Limb (tissue), 2 donors: ENCODE measurements around the gene PIWIL4.

Experiments used
- DNase-seq, 2 donors: peaks; one replicate each; pipeline ENCODE4 v3.0.0-alpha.2; 2016; ENCODE audit errors: extremely low spot score in 2 of 2

Gene PIWIL4

DNA sequence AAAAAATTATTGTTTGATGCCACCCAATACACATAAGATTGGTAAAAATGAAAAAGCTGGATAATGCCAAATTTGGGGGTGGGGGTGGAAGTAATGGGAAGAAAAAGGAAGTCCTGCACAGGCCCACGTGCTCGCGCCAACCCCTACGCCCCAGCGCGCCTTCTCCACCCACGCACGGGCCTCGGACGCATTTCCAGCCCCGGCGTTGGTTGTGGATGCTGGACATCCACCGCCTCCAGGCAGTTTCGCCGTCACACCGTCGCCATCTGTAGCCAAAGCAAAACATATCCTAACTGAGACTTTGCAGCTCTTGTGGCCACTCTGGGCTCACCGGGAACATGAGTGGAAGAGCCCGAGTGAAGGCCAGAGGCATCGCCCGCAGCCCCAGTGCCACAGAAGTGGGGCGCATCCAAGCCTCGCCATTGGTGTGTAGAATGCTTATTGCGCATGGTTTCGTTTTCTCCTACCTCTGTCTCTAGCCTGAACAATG is at the start of gene PIWIL4:
PIWIL4 (plus strand) TSS at position 188 of the 490 bp plus-strand sequence; CDS start at position 339, 151 bp downstream.
- DNase-seq = no peak

DNA sequence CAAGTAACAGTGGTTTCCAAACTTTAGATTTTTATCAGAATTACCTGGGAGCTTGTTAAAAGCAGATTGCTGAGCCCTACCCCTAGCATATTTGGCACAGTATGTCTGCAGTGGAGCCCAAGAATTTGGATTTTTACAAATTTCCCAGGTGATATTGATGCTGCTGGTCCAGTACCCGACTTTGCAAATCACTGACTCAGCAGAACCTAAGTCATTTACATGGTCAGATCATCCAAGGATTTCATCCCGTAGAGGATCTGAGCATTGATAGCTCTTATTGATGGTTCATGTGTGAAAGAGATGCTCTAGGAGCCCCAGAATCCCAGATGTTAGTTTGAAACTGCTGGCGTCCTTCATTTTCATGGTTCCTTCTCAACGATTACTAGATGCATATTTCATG is 48.9 kb upstream of the PIWIL4 start:
- DNase-seq = no peak

DNA sequence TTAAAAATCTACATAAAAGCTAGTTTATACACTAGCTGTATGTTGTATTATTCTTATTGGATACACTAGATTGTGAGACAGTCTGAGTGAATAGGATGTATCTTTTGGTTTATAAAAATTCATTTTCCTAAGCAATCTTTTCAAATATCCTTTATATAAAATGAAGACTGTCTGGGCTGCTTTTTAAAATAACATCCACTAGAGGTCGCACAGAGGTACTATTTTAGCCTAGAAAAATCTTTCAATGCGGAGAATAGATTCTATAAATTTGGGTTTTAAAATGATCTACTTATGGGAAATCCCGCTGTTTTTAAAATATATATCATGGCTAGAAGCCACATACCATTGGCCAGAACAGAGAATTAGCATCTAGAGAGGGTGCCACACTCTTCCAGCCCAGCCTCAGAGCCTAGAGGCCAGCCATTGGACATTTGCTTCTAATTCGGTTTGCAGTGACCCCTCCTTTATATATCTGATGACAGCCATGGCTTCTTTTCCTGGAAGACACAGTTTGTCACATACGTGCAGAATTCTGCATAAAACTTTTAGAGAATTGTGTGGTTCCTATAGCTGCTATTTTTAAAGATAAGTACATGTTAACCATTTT is 47.6 kb upstream of the PIWIL4 start:
- DNase-seq = peak in 1 of 2 donors; percentile 74

DNA sequence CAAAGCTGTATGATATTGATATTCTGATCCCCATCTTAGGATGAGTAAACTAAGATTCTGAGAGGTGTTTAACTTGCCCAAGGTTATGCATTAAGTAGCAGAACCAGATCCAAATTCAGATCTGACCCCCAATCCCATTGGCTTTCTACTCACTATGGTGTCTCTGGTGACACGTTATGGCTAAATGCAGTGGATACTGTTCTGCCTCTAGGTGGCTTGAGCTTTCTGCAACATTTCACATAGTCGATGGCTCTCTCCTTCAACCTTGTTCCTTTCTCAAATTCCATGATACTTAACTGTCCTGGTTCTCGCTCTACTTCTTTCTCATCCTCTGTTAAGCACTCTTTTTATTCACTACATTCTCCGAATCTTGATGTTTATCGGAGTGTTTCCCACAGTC is 45.5 kb upstream of the PIWIL4 start:
- DNase-seq = no peak

DNA sequence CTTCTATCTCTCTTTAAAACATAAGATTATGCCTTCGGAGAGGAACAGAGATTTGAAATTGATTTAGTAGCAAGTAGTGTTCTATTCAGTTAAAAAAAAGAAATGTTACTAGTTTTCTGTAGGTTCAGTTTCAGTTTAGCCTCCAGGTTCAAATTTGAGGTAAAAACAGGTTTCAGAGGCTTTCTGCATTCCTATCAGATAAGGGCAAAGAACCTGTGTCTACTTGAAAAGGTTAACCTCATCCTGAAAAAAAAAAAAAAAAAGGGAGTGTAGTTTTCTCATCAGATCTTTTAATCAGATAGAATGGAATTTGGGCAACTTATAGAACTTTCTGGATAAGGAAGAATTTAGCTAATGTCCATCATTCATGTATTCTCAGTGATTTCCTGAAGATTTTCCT is 42.8 kb upstream of the PIWIL4 start:
- no peak for DNase-seq

DNA sequence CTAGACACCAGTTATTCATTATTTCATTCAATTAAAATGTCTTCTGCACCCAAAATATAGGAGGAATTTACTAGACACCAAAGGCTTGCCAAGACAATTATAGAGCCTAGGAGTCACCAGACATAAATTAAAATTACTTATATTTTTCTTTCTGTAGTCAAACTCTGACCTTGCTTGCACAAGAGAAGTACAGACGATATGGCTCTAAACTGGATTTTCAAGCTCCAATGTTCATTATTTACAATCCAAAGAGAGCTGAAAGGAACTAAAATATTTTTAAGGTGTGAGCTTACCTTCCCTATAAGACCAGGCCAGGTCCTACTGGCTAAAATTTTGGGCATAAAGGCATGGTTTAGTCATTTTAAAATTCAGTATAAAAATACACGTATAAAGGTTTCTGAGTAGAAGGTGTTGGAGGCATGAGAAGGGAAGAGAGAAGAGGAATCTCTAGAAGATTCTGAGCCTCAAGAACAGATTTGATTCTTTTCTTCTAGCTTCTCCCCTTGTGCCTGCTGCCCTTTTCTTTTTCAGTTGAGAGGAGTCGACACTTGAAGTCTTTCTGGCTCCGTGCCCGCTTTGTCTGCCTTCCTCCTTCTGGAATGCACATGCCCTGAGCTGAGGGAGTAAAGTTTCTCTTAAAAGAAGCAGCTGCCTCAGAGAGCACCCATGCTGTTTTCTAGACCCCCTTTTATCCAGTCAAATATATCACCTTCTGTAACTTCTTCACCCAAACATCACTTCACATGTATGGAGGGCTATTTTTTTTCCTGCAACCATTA is 41.4 kb upstream of the PIWIL4 start:
- DNase-seq = peak; percentile 38 to 68

DNA sequence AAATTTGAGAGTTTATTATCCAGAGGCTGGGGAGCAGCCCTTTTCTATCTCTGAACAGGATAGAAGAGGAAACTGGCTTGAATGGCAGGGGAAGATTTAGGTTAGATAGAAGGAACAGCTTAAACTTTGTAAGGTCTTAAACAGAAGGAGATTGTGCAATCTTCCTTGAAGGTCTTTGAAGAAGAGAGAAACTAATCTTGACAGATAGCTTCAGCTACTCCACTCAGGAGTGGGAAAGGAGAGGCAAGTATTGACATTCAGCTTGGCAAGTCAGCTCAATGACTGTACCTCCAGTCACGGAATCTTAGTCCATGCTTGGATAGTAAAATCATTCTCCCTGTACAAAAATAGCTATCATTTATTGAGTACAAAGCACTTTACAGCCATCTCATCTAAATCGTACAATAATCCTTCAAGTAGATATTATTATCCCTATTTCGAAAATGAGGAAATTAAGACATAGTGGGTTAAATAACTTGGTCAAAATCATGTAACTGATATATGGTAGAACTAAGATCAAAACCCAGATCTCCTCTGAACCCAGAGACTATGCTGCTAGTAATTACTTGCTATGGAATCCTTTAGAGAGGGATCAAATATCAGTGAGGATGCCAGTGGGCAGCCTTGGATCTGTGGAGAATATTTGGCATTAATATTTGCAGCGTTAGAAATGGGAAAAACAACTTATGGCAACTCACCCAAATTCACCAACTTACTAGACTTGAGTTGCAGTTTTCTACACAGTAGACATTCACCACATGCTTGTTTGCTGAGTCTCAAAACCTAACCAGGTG is 40.3 kb upstream of the PIWIL4 start:
- no peak for DNase-seq

DNA sequence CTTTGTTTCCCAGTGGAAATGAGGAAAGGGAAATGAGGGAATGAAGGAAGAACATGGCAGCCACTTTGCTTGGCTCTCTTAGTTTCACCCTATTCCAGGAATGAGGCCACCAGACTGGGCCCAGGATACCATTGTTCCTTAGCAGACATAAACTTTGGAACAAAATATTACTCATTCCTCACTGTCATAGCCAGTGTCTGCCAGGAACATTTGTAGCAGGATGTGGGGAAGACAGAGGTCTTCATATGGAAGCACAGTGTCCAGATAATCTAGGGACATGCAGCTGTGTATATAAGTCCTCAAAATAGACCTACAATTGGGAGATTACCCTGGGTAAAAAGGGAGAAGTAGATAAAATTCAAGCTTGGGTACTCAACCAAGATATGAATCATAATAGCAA is 38.6 kb upstream of the PIWIL4 start:
- no peak for DNase-seq

DNA sequence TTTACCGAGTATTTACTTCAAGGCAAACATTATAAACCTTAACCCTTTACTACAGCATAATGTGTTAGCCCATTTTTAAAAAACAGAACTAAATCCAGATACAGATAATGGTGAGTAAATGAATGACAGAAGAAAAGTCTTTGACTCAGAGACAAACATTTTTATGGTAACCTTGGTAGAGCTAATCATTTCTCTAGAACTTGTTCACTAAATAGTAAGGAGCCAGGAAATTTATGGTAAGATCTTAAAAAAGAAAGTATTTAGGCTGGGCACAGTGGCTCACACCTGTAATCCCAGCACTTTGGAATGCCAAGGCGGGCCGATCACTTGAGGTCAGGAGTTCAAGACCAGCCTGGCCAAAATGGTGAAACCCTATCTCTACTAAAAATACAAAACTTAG is 35.0 kb upstream of the PIWIL4 start:
- DNase-seq = no peak

DNA sequence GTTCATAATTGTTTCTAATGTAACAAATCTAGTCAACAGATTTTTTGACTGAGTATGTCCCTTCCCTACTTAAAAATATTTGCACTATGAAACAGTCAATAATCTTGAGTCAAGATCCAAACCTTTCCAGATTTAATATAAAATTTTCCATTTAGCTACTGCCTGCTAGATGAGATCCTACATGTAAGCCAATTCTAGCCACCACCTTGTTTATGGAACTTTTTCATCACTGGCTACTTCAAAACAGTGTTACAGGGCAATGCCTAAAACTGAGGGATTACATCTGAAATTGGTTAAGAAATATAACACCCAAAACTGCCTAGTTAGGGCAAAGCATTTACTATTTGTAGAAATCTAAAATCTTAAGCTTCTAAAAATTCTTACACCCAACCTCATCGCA is 34.0 kb upstream of the PIWIL4 start:
- no peak for DNase-seq

DNA sequence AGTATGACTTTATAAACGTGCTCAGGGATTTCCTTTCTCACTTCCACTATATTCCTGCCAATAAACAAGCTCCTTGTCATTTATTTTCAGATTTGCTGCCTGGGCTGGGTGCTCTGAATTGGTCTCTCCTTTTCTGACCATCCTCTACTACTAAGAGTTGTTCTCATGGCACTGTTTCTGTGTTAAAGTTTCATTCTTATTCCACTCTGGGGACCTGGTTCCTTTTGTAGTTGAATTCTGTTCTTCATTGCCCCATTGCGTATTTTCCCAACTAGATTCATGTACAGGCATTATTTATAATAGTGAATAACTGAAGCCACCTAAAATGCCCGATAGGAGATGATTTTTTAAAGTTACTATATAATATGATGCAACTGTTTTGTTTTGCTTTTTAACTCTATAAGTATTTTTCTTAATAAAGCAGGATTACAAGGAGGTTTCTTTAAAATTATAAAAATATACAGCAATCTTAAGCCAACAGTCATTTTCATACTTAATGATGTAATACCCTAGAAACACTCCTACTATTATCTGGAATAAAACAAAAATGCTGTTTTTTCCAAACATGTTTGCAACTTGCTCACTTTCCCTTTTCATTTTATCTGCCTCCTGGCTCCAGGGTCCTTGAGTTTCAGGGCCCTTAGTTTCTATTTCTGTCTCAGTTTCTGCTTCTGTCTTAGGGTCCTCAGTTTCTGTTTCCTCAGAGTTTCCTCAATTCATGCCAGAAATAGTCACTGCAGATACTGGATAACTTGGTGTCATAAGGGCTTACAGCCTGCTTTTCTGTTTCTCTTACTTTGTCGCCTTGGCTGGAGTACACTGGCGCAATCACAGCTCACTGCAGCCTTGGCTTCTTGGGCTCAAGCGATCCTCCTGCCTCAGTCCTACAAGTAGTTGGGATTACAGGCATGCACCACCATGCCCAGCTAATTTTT is 33.2 kb upstream of the PIWIL4 start:
- DNase-seq = no peak

DNA sequence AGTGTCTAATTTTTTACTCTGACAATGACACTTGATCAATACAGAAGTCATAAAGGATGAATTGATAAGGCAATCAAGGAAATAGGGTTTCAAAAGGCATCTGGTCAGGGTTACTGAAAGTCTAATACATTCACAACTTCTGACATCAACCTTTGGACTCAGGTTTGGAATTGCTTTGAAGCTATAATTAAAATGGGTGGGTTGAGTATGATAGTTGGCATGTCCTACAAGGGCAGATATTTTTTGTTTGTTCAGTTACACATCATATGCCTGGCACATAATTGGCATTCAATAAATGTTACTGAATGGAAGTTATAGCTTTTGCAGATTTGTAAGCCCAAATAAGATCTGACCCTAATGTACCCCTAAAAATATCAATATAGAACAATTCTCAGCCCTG is 30.8 kb upstream of the PIWIL4 start:
- DNase-seq = no peak

DNA sequence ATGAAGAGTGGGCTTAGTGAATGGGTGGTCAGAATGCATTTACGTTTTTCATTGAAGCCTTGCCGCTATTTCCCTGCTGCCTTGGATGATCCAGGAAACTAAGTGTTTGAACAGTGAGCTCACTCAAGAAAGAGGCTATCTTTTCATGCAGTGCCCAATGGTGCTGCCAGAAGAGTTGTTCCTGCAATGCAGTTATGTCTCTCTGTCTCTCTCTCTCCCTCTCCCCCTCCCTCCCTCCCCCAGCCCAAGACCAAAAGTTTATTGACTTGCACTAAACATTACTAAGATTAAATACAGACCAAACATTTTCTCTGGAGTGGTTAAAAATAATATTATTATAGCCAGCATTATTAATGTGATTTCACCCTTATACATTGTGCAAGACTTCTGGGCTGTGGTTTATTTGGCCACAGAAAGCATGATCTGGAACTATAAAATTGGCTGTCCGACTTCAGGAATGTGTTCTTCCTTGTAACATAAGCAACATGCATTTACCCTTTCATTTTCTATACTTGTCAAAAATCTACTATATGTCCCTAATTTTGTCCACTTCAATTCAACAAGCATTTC is 30.1 kb upstream of the PIWIL4 start:
- no peak for DNase-seq

DNA sequence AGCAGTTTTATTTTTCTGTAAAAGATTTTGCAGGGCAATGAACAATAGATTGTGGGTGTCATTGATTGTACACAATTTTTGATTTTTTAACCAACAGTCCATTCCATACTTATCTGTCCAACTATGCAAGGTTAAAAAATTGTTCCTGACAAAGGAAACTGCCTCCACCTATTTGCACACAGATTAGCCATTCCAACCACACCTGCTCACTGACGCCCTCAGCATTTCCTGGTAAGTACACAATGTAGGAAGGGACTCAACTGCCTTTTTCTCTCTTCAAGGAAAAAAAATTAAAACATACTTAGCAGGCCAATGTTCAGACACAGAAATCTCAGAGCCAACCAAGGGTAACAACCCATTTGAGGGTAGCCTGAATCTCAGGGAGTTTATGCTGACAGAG is 27.7 kb upstream of the PIWIL4 start:
- DNase-seq = no peak

DNA sequence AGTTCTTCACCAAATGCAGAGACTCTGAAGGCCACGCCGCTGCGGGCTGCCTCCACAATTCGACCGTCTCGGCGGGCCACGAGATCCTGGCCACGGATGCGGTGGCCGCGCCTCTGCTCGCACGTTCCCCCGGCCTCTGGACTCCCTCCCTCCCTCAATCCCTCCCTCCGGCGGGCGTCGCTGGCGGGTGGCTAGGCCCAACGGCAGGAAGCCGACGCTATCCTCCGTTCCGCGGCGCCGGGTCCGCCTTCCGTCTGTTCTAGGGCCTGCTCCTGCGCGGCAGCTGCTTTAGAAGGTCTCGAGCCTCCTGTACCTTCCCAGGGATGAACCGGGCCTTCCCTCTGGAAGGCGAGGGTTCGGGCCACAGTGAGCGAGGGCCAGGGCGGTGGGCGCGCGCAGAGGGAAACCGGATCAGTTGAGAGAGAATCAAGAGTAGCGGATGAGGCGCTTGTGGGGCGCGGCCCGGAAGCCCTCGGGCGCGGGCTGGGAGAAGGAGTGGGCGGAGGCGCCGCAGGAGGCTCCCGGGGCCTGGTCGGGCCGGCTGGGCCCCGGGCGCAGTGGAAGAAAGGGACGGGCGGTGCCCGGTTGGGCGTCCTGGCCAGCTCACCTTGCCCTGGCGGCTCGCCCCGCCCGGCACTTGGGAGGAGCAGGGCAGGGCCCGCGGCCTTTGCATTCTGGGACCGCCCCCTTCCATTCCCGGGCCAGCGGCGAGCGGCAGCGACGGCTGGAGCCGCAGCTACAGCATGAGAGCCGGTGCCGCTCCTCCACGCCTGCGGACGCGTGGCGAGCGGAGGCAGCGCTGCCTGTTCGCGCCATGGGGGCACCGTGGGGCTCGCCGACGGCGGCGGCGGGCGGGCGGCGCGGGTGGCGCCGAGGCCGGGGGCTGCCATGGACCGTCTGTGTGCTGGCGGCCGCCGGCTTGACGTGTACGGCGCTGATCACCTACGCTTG is 23.2 kb upstream of the PIWIL4 start, which contains the start of gene FUT4:
FUT4 (plus strand) TSS at position 227 of the 951 bp plus-strand sequence; CDS start at position 440, 213 bp downstream.
- peak; percentile 74 to 89 for DNase-seq

DNA sequence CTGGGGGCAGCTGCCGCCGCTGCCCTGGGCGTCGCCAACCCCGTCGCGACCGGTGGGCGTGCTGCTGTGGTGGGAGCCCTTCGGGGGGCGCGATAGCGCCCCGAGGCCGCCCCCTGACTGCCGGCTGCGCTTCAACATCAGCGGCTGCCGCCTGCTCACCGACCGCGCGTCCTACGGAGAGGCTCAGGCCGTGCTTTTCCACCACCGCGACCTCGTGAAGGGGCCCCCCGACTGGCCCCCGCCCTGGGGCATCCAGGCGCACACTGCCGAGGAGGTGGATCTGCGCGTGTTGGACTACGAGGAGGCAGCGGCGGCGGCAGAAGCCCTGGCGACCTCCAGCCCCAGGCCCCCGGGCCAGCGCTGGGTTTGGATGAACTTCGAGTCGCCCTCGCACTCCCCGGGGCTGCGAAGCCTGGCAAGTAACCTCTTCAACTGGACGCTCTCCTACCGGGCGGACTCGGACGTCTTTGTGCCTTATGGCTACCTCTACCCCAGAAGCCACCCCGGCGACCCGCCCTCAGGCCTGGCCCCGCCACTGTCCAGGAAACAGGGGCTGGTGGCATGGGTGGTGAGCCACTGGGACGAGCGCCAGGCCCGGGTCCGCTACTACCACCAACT is 22.4 kb upstream of the PIWIL4 start:
- no peak for DNase-seq

DNA sequence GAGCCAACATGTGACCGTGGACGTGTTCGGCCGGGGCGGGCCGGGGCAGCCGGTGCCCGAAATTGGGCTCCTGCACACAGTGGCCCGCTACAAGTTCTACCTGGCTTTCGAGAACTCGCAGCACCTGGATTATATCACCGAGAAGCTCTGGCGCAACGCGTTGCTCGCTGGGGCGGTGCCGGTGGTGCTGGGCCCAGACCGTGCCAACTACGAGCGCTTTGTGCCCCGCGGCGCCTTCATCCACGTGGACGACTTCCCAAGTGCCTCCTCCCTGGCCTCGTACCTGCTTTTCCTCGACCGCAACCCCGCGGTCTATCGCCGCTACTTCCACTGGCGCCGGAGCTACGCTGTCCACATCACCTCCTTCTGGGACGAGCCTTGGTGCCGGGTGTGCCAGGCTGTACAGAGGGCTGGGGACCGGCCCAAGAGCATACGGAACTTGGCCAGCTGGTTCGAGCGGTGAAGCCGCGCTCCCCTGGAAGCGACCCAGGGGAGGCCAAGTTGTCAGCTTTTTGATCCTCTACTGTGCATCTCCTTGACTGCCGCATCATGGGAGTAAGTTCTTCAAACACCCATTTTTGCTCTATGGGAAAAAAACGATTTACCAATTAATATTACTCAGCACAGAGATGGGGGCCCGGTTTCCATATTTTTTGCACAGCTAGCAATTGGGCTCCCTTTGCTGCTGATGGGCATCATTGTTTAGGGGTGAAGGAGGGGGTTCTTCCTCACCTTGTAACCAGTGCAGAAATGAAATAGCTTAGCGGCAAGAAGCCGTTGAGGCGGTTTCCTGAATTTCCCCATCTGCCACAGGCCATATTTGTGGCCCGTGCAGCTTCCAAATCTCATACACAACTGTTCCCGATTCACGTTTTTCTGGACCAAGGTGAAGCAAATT is 21.7 kb upstream of the PIWIL4 start:
- DNase-seq = peak in 1 of 2 donors; percentile 54

DNA sequence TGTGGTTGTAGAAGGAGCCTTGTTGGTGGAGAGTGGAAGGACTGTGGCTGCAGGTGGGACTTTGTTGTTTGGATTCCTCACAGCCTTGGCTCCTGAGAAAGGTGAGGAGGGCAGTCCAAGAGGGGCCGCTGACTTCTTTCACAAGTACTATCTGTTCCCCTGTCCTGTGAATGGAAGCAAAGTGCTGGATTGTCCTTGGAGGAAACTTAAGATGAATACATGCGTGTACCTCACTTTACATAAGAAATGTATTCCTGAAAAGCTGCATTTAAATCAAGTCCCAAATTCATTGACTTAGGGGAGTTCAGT is 21.1 kb upstream of the PIWIL4 start:
- DNase-seq = no peak
